ENCODE measurements around the gene EPM2A.
A peak's percentile ranks its signal among the peaks of the same experiment; 100 is the strongest.

EPM2A gene

DNA sequence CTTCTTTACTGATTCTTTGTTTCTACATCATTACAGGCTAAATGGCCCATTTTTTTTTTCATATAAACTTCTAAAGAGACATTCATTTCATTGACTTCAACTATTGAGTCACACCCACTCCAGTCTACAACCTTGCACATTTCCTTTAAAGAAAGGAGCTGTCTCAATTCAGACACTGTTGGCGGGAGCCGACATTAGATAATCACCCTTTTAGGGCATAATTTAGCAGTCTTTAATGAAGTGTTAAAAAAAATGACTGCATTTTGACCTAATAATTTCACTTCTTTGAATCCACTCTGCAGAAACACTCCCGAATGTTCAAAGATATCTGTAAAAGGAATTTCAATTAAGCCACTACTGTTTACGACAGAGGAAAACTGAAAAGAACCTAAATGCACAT lies 1.5 kb downstream of the EPM2A start:
- Histone ChIP-seq H3K9me3 (ENCODE audit: insufficient read depth, low read depth, low read length) (peaks cover 4% of the 10 kb centered on the region; the same call in 1 of the 2 replicates), H3K4me2 (ENCODE audit: low read depth, low read length, poor library complexity, severe bottlenecking) (peak overlapping the region; percentile 93), H3K36me3 (ENCODE audit: insufficient read depth, low read length) (no peaks in the 10 kb centered on the region), H4K20me1 (ENCODE audit: insufficient read depth, low read length, poor library complexity, severe bottlenecking) (no peaks in the 10 kb centered on the region), H3K27me3 (ENCODE audit: insufficient read depth, low read length, poor library complexity, severe bottlenecking) (no peaks in the 10 kb centered on the region), H3K4me1 (ENCODE audit: insufficient read depth, low read length, poor library complexity, severe bottlenecking) (peaks cover 39% of the 10 kb centered on the region), H2AFZ (ENCODE audit: low read length) (peak overlapping the region; percentile 38; the same call in 1 of the 2 replicates), H3F3A (ENCODE audit: low read depth) (no peaks in the 10 kb centered on the region), H3K79me2 (ENCODE audit: insufficient read depth, low read length) (peaks cover 26% of the 10 kb centered on the region), H3K4me3 (ENCODE audit: low read length, poor library complexity, severe bottlenecking) (peak overlapping the region; percentile 80), H3K9ac (ENCODE audit: low read depth, low read length, poor library complexity, severe bottlenecking) (peak overlapping the region; percentile 96), H3K9me2 (replicated peaks; ENCODE audit: low read depth, low read length) (no peaks in the 10 kb centered on the region)
- TF ChIP-seq EZH2phosphoT487 (IDR thresholded peaks at IDR 0.05; ENCODE audit: borderline replicate concordance): no peak
- TF ChIP-seq, protein P1, sequence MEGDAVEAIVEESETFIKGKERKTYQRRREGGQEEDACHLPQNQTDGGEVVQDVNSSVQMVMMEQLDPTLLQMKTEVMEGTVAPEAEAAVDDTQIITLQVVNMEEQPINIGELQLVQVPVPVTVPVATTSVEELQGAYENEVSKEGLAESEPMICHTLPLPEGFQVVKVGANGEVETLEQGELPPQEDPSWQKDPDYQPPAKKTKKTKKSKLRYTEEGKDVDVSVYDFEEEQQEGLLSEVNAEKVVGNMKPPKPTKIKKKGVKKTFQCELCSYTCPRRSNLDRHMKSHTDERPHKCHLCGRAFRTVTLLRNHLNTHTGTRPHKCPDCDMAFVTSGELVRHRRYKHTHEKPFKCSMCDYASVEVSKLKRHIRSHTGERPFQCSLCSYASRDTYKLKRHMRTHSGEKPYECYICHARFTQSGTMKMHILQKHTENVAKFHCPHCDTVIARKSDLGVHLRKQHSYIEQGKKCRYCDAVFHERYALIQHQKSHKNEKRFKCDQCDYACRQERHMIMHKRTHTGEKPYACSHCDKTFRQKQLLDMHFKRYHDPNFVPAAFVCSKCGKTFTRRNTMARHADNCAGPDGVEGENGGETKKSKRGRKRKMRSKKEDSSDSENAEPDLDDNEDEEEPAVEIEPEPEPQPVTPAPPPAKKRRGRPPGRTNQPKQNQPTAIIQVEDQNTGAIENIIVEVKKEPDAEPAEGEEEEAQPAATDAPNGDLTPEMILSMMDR (conservative IDR thresholded peaks at IDR 0.05; ENCODE audit: low read length): no peak

DNA sequence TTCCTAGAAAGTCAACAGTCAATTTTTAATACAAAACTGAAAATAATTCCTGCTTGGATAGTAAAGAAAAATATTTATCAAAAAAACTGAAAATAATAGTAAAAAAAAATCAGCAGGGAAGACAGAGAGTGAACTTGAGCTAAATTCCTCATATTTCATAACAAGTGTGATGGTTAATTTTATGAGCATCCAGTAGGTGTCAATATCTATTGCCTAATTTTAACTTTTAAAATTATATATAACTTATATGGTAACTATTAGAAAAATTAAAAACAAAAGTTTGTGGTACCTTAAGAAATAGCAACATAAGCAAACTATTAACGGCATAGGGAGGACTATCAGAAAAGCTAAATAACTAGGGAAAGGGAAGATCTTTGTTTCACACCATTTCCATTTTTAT lies 2.1 kb downstream of the EPM2A start:
- Histone ChIP-seq H3K27me3 (ENCODE audit: insufficient read depth, low read length, poor library complexity, severe bottlenecking) (no peaks in the 10 kb centered on the region), H3K4me2 (ENCODE audit: low read depth, low read length, poor library complexity, severe bottlenecking) (peak overlapping the region; percentile 93), H4K20me1 (ENCODE audit: insufficient read depth, low read length, poor library complexity, severe bottlenecking) (no peaks in the 10 kb centered on the region), H2AFZ (ENCODE audit: low read length) (no peak overlapping the region), H3K4me1 (ENCODE audit: insufficient read depth, low read length, poor library complexity, severe bottlenecking) (peaks cover 39% of the 10 kb centered on the region), H3K9ac (ENCODE audit: low read depth, low read length, poor library complexity, severe bottlenecking) (no peak overlapping the region), H3K9me2 (replicated peaks; ENCODE audit: low read depth, low read length) (no peaks in the 10 kb centered on the region), H3K9me3 (ENCODE audit: insufficient read depth, low read depth, low read length) (peaks cover 7% of the 10 kb centered on the region; the same call in 1 of the 2 replicates), H3F3A (ENCODE audit: low read depth) (no peaks in the 10 kb centered on the region), H3K4me3 (ENCODE audit: low read length, poor library complexity, severe bottlenecking) (peak overlapping the region; percentile 80), H3K79me2 (ENCODE audit: insufficient read depth, low read length) (peaks cover 26% of the 10 kb centered on the region), H3K36me3 (ENCODE audit: insufficient read depth, low read length) (no peaks in the 10 kb centered on the region)
- no peak for TF ChIP-seq EZH2phosphoT487 (IDR thresholded peaks at IDR 0.05; ENCODE audit: borderline replicate concordance)
- TF ChIP-seq, protein P1 (conservative IDR thresholded peaks at IDR 0.05; ENCODE audit: low read length): no peak

DNA sequence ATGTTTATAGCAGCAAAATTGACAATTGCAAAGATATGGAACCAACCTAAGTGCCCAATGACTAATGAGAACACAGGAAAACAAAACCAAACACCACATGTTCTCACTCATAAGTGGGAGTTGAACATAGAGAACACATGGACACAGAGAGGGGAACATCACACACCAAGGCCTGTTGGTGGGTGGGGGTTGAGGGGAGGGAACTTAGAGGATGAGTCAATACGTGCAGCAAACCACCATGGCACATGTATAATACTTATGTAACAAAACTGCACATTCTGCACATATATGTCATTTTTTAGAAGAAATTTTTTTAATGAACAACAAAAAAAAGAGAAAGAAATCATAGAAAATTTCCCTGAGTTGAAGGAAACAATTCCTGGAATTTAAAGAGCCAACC lies 3.9 kb downstream of the EPM2A start:
- peaks cover 21% of the 10 kb centered on the region for H3K79me2 ChIP-seq (ENCODE audit: insufficient read depth, low read length)
- H3K4me3 ChIP-seq (ENCODE audit: low read length, poor library complexity, severe bottlenecking): peak overlapping the region; percentile 20
- peaks cover 37% of the 10 kb centered on the region for H3K4me1 ChIP-seq (ENCODE audit: insufficient read depth, low read length, poor library complexity, severe bottlenecking)
- H3K36me3 ChIP-seq (ENCODE audit: insufficient read depth, low read length): no peaks in the 10 kb centered on the region
- H3K9ac ChIP-seq (ENCODE audit: low read depth, low read length, poor library complexity, severe bottlenecking): no peak overlapping the region
- no peaks in the 10 kb centered on the region for H3F3A ChIP-seq (ENCODE audit: low read depth)
- no peak overlapping the region for H2AFZ ChIP-seq (ENCODE audit: low read length)
- no peaks in the 10 kb centered on the region for H4K20me1 ChIP-seq (ENCODE audit: insufficient read depth, low read length, poor library complexity, severe bottlenecking)
- H3K4me2 ChIP-seq (ENCODE audit: low read depth, low read length, poor library complexity, severe bottlenecking): peak overlapping the region; percentile 93
- no peaks in the 10 kb centered on the region for H3K27me3 ChIP-seq (ENCODE audit: insufficient read depth, low read length, poor library complexity, severe bottlenecking)
- TF ChIP-seq, protein P1 (conservative IDR thresholded peaks at IDR 0.05; ENCODE audit: low read length): no peak
- H3K9me2 ChIP-seq (replicated peaks; ENCODE audit: low read depth, low read length): no peaks in the 10 kb centered on the region
- H3K9me3 ChIP-seq (ENCODE audit: insufficient read depth, low read depth, low read length): peaks cover 7% of the 10 kb centered on the region; the same call in 1 of the 2 replicates

Data from Loucy (cell line).